A673 (cell line): ENCODE data around the gene CLEC3B.

ENCODE experiments used
- EZH2 ChIP-seq: fragments of 200-600 bp; sonication (generic); IDR thresholded peaks from 2 replicates; pipeline ENCODE4 v1.6.1; 2017; ENCODE audit warnings: borderline replicate concordance, low read depth, mild to moderate bottlenecking, mixed read lengths, antibody characterized with exemption, low read length; ENCODE audit not compliant: poor library complexity, severe bottlenecking
- TF ChIP-seq, protein P1 (sequence below): fragments of 300-800, 200-600 bp; sonication (generic); conservative IDR thresholded peaks from 2 replicates; pipeline ENCODE4 v1.5.1; 2017; ENCODE audit warnings: low read depth, mild to moderate bottlenecking, antibody characterized with exemption, low read length, moderate library complexity, mixed read lengths

DNA sequence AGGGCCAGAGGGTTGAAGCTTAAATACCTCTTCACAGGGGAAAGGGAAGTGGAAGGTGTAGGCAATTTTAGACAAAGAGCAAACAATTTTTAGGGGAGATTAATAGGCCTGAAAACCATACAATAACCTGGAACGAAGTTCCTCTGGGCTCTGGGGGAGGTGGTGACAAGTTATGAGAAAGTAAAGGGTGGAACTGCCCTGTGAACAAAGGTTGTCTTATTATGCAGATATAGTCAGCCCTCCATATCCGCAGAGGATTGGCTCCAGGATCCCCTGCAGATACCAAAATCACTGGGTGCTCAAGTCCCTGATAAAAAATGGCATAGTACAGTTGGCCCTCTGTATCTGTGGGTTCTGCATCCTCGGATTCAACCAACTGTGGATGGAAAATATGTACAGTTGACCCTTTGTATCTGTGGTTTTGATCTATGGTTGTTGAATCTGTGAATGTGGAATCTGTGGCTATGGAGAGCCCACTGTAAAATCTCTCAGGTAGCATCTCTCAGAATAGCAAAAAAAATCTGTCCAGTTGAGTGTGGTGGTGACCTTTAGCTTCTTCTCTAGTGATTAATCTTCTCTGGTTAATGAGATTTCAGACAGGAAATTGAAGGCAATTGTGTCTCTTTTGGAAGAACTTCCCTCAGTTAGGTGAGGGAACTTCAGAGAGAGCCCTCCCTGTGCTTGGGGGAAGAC, 40.2 kb downstream of the CLEC3B start:
- no peak for TF ChIP-seq EZH2
- TF ChIP-seq, protein P1, sequence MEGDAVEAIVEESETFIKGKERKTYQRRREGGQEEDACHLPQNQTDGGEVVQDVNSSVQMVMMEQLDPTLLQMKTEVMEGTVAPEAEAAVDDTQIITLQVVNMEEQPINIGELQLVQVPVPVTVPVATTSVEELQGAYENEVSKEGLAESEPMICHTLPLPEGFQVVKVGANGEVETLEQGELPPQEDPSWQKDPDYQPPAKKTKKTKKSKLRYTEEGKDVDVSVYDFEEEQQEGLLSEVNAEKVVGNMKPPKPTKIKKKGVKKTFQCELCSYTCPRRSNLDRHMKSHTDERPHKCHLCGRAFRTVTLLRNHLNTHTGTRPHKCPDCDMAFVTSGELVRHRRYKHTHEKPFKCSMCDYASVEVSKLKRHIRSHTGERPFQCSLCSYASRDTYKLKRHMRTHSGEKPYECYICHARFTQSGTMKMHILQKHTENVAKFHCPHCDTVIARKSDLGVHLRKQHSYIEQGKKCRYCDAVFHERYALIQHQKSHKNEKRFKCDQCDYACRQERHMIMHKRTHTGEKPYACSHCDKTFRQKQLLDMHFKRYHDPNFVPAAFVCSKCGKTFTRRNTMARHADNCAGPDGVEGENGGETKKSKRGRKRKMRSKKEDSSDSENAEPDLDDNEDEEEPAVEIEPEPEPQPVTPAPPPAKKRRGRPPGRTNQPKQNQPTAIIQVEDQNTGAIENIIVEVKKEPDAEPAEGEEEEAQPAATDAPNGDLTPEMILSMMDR, result no peak
